HEK293T (cell line): ENCODE measurements around the gene F2R.

Experiments used
- CTBP1 ChIP-seq: fragments of 450-650 bp; IDR thresholded peaks from 2 replicates; pipeline ENCODE4 v1.6.1; 2016; ENCODE audit warnings: borderline replicate concordance
- SUZ12 ChIP-seq: fragments of 450-650 bp; IDR thresholded peaks from 2 replicates; pipeline ENCODE4 v1.6.1; 2016; ENCODE audit warnings: mild to moderate bottlenecking

DNA sequence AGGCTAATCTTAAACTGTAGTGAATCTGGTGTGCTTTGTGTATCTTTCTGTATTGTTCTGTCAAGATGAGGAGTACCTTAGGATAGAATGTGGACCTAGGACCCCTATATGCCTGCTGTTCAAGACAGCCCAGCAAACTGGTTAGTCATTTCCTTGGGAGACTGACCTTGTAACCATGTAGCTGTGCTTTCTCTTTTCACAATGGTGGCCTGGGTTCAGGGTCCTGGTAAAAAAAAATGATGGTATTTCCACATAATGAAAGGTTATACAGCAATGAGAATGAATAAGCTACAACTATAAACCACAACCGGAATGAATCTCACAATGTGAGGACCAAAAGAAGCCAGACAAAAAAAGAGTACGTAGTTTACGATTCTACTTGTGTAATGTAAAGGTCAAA, 66.5 kb downstream of the F2R start:
- no peak for TF ChIP-seq SUZ12
- no peak for TF ChIP-seq CTBP1
